Mammary microvascular endothelial cell (primary cell): ENCODE measurements around the gene EIF4E2. TPM values are rescaled to one million over a fixed set of nuclear protein-coding genes. Genes with fewer than 3 reads are reported as not detected.

Source experiments
- total RNA-seq: library from RNA; depleted of rRNA; stranded (reverse); fragments of >200 nt; gene quantifications from 2 replicates; pipeline ENCODE4 v1.2.3, GENCODE V29; 2015

EIF4E2 gene, protein sequence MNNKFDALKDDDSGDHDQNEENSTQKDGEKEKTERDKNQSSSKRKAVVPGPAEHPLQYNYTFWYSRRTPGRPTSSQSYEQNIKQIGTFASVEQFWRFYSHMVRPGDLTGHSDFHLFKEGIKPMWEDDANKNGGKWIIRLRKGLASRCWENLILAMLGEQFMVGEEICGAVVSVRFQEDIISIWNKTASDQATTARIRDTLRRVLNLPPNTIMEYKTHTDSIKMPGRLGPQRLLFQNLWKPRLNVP
- total RNA-seq, result 78.0 and 88.3 TPM in 2 replicates

DNA sequence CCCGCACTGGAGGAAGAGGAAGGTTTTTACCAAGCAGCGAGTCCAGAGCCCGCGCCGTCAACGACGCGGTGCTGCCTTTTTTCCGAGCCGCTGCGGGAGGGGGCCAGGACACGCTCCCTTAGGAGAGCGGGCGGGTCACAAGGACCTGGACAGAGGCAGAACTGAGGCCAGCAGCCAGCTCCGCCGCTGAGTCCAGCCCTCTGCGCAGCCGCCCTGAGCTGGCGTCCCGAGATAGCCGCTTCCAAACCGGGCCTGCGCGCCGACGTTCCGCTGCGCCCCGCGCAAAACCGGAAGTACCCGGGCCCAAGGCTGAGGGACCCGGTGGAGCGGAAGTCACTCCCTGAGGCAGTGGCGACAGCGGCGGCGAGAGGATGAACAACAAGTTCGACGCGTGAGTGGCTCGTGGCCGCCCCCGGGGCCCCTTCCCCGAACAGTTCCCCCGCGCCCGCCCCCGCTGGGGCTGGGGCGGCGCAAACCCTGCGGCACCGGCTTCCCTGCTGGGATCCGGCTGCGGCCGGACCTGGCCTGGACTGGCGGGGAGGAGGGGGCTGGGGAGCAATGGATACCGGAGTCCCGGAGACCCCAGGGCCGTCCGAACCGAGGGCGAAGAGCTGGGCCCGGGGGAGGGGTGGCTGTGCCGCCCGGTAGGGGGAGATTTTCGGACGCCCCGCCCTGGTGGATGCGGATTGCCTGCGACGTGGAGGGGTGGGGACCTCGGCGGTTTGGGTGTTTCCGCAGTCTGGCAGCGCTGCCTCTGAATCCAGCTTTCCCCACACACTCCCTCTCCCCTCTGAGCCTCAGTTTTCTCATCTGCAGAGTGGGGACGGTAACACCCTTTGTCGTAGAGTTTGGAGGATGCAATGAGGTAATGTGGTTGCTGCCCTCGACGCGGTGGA is at the start of gene EIF4E2, which contains the start of gene TIGD1:
Gene EIF4E2 (plus strand): TSS at position 336 of the 896 bp plus-strand sequence. CDS start 36 bp downstream, at position 372.
Gene TIGD1 (minus strand): TSS at position 204 of the 896 bp plus-strand sequence. CDS start 675 bp downstream, outside the sequence.

DNA sequence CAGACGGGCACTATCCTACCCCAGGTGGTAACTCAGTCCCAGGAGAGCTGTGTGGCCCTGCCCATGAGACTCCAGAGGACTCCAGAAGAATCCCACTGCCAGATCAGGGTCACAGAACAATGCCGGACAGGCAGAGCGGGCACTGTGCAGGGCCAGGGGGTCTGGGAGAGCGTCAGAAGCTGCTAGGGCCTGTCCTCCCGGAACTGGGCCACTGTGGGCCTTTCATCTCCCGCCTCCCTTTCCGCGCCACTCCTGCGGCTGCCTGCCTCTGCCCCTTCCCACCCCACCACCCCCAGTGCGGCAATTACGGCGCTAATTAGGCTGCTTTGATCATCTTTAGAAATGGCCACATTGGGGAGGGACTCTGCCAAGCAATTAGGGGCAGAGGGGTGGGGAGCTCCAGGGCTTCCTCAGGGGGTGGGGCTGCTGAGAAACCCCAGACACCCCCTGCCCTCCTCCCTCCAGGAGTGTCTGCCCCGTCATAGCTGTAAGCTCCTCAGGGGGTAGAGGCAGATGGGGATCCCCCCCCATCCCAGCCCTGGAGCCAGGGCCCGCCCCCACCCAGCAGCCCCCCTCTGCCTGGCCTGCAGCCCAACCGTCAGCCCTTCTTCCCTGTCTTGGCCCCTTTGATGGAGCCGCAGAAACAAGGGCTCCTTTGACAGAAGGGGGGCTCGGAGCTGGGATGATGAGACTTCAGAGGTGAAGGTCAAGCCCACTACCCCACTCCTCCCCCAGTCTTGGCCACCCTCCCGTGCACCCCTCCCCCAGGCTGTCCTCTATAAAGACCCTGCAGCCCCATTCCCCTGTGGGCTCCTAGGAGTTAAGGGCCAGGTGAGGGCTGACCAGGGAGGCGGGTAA is 30.7 kb upstream of the EIF4E2 start, which contains the start of gene PRSS56:
Gene PRSS56 (plus strand): TSS at position 808 of the 858 bp plus-strand sequence. CDS start 211 bp downstream, outside the sequence.

DNA sequence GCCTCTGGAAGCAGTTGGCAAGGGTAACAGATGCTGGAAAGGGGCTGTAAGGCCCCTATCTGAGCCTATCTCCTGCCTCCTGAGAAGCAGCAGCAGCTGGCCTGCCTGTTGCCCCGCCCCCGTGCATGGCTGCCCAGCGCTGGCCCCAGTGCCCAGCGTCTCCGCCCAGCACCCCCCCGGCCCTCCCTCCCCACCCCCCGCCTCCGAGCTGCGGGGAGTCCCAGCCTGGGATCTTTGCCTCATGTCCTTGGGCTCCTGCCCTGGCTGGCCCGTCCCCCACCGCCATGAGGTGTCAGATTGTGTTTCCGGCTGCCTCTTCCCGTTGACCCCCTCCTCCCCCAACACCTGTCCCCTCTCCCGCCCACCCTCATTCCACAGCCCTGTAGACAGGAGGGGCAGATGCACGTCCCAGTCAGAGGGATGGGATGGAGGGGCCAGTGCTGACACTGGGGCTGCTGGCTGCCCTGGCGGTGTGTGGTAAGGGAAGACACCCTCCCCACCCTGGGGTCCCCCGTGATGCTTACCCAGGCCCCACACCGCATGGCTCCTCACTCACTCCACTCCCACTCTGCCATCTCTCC is 24.6 kb upstream of the EIF4E2 start, which contains the start of gene CHRND:
Gene CHRND (plus strand): TSS at position 370 of the 581 bp plus-strand sequence. CDS start 56 bp downstream, at position 426.

DNA sequence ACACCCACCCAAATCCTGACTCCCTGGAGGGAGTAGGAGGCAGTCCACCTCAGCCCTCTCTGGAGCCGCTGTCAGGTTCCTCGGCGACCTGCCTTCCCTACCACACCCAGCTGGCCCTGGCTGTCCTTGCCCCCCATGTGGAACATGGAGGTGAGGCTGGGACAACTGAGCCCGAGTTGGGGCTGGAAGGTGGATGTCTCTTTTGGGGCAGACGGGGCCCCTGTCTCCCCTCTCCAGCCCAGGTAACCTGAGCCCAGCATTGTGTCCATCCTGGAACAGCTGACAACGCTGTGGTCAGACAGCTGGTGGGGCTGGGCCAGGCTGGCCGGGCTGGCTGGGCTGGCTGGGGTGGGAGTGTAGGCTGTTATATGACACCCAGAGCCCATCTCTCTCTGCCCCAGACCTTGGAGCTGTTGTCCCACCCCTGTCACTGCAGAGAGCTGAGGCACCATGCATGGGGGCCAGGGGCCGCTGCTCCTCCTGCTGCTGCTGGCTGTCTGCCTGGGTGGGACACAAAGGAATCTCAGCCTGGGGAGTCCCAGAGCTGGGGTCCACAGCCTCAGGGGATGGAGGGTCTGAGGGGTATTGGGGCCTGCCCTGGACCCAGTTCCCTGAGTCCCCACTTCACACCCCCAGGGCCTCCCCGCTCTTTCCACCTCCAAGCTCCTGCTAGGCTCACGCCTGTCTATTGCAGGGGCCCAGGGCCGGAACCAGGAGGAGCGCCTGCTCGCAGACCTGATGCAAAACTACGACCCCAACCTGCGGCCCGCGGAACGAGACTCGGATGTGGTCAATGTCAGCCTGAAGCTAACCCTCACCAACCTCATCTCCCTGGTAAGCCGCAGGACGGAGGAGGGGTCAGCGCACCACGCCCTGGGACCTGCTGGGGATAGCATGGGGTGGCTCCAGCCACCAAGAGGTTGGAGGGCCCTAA is 10.9 kb upstream of the EIF4E2 start, which contains the start of gene CHRNG:
Gene CHRNG (plus strand): TSS at position 395 of the 934 bp plus-strand sequence. CDS start 56 bp downstream, at position 451.

Other genes starting within 250 kb of the EIF4E2 start
- gene ALPP, start 171.9 kb upstream of the EIF4E2 start, total RNA-seq, result not detected in 2 replicates
- 0.07 TPM in 1 of 2 replicates, not detected in the other for gene ALPG, start 143.8 kb upstream of the EIF4E2 start, total RNA-seq
- gene ALPI, start 94.5 kb upstream of the EIF4E2 start, total RNA-seq, result not detected in 2 replicates
- not detected in 2 replicates for gene ECEL1, start 62.9 kb upstream of the EIF4E2 start, total RNA-seq
- gene PRSS56, start 30.3 kb upstream of the EIF4E2 start, total RNA-seq, result not detected in 2 replicates
- not detected in 2 replicates for gene CHRND, start 24.5 kb upstream of the EIF4E2 start, total RNA-seq
- not detected in 2 replicates for gene CHRNG, start 11.0 kb upstream of the EIF4E2 start, total RNA-seq
- 2.7 and 3.7 TPM in 2 replicates for gene TIGD1, start 132 bp upstream of the EIF4E2 start, total RNA-seq
- gene EFHD1, start 82.9 kb downstream of the EIF4E2 start, total RNA-seq, result 0.20 TPM in 1 of 2 replicates, not detected in the other
- gene GIGYF2, start 146.6 kb downstream of the EIF4E2 start, total RNA-seq, result 28.2 and 33.0 TPM in 2 replicates
- gene KCNJ13, start 225.9 kb downstream of the EIF4E2 start, total RNA-seq, result not detected in 2 replicates